MV-4-11 (cell line): ENCODE measurements around the gene TGFBR3L.
"Not testable (repeated sequence)": the region's sequence is repeated elsewhere in the genome, so short reads cannot be mapped to it uniquely, and the experiment has no call there.

Experiments
- DNase-seq: peaks from one replicate; lab custom pipeline; 2025; lab: John Stamatoyannopoulos, UW

TGFBR3L gene

GRCh38 chr19:7959211-7959610 lies 44.6 kb downstream of the TGFBR3L start:
- no peak for DNase-seq

DNA sequence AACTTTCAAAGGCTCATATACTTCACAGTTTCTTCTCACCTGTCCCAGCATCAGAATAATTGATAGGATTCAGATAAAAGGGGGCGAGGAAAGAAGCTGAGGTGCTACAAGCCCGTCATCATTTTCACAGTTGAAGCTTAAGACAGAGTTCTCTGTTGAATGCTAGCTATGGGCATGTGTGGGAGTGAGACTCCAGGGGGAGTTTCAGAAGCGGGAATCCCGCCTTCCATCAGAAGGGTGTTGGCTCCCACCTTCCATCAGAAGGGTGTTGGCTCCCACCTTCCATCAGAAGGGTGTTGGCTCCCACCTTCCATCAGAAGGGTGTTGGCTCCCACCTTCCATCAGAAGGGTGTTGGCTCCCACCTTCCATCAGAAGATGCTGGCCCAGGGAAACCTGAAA lies 46.5 kb downstream of the TGFBR3L start:
- not testable (repeated sequence) for DNase-seq

DNA sequence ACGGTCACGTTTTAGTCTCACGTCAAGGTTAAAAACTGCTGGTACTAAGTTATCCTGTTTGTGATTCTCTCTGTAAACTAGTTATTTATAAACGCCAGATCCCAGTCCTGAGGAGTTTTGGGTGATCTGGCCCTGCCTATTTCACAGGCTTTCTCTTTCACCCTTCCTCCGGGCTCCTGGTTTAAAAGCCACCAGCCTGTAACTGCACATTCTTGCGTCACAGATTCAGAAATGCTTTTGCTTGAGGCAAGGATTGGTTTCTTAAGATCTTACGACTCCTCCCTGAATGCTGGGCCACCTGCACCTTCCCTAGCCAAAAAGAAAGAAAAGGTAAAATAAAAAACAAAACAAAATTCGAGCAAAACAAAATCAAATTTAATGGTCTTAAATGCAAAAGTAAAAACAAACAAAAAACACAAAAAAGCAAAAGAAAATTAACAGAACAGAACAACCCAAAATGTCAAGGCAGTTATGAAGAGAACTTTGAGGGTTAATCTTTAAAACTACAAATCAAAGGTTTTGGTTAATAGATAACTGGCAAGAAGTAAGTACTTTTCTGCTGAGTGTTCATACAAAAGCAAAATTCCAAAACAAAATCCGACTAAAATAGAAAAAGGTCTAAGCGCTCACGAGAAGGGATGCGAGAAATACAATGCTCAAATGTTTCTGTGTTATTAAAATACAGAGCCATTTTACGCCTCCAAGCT lies 47.4 kb downstream of the TGFBR3L start:
- DNase-seq = peak; percentile 23

GRCh38 chr19:7962644-7963268 lies 48.1 kb downstream of the TGFBR3L start:
- no peak for DNase-seq

DNA sequence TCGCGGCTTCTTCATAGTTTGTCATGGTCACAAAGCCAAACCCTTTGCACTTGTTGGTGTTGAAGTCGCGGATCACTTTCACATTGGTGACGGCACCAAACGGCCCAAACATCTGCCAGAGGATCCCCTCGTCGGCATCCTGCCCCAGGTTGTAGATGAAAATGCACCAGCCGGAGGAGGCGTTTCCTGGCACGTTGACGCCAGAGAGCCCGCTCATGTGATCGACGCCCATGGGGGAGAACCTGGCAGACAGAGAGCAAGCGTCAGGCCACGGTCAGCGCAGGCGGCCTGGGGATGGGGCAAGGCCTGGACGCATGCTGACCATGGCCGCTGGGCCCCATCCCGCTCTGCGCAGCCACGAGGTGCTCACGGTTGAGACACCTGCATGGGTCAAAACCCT lies 48.9 kb downstream of the TGFBR3L start:
- no peak for DNase-seq

GRCh38 chr19:7965259-7965841 lies 50.7 kb downstream of the TGFBR3L start:
- no peak for DNase-seq

DNA sequence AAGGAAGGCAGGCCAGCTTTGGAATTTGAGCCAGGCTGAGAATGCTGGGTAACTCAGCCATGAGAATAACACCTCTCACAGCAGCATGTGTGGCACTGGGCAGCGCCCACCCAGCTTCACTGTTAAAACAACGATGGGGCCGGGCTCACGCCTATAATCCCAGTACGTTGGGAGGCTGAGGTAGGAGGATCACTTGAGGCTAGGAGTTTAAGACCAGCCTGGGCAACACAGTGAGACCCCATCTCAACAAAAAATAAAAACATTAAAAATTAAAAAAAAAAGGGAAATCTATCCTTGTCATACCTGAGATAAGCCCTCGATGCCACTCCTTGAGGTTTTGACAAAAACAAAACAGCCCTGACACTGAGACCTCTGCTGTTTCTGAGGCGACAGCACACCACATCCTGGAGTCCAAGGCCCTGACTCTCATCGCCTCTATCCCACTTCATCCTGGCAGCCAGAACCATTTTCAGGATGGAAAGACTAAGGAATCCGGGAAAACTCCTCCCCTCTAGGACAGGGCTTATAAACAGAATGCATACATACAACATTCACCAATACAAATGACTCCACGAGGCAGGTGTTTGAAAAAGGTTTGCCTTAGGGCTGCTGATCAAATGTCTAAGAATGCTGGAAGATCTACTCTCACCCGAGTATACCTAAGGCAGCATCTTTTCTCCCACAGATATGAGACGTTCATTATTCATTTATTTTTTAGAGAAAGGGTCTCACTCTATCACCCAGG lies 51.5 kb downstream of the TGFBR3L start:
- no peak for DNase-seq

DNA sequence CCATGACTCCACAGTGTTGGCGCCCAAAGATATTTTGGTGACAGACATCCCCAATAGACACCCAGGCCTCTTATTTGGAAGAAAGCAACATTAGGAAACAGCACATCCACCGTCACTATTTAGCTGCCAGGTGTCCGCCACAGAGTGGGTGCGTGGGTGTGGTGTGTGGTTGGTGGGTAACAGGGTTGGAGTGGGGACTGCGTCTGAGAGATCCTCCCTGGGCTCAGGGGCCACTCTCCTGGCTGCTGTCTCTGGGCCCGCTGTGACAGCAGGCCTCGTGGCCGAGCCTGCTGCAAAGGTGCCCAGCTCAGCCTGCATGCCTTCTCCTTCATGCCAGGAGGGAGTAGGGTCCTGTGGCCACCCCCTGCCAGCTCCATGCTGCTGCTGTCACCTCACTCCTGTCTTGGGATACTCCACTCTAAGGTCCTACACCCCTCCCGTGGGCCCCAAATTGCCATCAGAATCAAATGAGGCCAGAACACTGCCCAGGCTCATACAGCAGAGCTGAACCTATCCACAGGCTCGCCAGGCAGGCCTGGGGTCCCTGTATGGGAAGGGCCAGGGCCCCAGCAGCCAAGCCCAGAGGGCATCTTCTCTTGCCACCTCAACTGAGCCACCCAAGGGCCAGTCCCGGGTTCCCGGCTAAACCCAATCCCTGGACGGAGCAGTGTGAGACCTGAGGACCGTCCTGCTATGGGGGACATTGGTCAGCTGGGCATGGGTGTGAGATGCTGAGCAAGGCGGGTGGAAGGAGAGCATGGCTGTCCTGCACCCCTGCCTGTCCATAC lies 53.6 kb downstream of the TGFBR3L start:
- no peak for DNase-seq
